ENCODE measurements around the gene TMEM106C. TPM values are rescaled to one million over a fixed set of nuclear protein-coding genes. Genes with fewer than 3 reads are reported as not detected.

The TMEM106C gene
- total RNA-seq, 1 donor from 2014 or later = 45.4 TPM

DNA sequence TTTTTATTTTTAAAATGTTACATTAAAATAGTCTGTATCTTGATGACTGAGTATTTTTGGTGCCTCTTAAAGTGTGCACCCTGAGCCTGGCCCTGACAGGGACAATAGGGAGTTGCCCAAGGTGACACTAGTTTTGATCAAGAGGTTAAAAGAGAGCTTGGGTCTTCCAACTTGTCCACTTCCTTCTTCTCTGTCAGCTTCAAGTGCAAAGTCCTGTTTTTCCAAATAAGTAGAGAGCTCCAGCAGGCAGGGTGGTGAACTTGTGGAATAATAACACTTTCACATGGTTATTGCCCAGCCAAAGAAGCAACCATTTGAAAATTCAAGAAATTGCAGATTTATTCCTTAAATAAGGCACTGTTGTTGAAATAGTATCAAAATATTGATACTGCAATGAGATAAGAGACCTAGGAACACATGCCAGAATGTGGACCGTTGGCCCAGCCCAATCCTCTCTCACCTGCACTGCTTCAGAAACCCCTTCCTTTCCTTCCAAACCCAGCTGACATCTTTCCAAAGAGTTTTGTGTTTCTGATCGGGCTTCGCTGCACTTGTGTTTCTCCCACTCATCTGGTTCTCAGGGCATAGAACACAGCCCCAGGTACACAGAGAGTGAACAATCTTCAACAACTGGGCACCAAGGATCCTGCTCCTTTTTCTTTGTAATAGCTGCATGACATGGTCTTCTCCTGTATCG is 54.7 kb downstream of the TMEM106C start:
- ATAC-seq = no peak

Other genes starting within 250 kb of the TMEM106C start
- gene ENDOU, start 238.1 kb upstream of the TMEM106C start, total RNA-seq = 66.9 TPM
- 16.5 TPM for gene RAPGEF3, start 204.7 kb upstream of the TMEM106C start, total RNA-seq
- 19.8 TPM for gene SLC48A1, start 190.4 kb upstream of the TMEM106C start, total RNA-seq
- 25.1 TPM for gene HDAC7, start 143.7 kb upstream of the TMEM106C start, total RNA-seq
- gene VDR, start 58.6 kb upstream of the TMEM106C start, total RNA-seq = 18.0 TPM
- gene COL2A1, start 40.9 kb downstream of the TMEM106C start, total RNA-seq = not detected
- gene SENP1, start 142.5 kb downstream of the TMEM106C start, total RNA-seq = 13.4 TPM
- gene PFKM, start 155.8 kb downstream of the TMEM106C start, total RNA-seq = 24.7 TPM
- gene ASB8, start 193.9 kb downstream of the TMEM106C start, total RNA-seq = 24.7 TPM
- gene CCDC184, start 220.0 kb downstream of the TMEM106C start, total RNA-seq = 0.20 TPM
- gene OR10AD1, start 239.7 kb downstream of the TMEM106C start, total RNA-seq = not detected

Measured in esophagus mucosa (tissue), 1 donor.